ENCODE data around the gene NLGN1. TPM values are rescaled to one million over a fixed set of nuclear protein-coding genes. Genes with fewer than 3 reads are reported as not detected.

NLGN1 gene
- total and polyA plus RNA-seq, 2 experiments from 2014 or later, result 5.1 to 11.2 TPM

DNA sequence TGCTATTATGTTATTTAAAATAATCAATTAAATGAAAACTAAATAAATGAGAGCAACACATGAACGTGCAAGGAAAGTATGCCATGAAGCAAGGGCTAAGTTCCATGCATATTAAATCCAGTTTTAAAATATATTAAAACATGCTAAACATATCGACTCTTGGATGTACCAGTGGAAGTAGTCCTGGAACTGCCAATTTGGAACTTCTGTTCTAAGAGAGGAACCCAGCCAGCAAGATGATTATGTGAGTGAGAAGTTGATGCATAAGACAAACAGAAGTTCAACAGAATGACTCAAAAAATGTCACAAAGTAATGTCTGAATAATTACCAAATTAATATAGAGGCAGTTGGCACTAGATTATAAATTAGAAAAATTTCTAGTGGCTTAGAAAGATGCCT lies 714.2 kb downstream of the NLGN1 start:
- Histone ChIP-seq H3K36me3 (replicated peaks; ENCODE audit: insufficient read depth, low read depth) (no peaks in the 10 kb centered on the region), H2AFZ (no peak overlapping the region), H3K4me3 (no peak overlapping the region), H3K79me2 (no peaks in the 10 kb centered on the region), H3K27me3 (no peaks in the 10 kb centered on the region), H3K4me2 (no peak overlapping the region), H3K9me2 (replicated peaks; ENCODE audit: insufficient read depth) (no peaks in the 10 kb centered on the region), H3K27ac (no peak overlapping the region), H4K20me1 (ENCODE audit: insufficient read depth, poor library complexity, severe bottlenecking) (no peaks in the 10 kb centered on the region), H3K4me1 (ENCODE audit: insufficient read depth) (no peaks in the 10 kb centered on the region), H3K9me3 (ENCODE audit: low read depth) (no peaks in the 10 kb centered on the region)
- TF ChIP-seq EZH2 (IDR thresholded peaks at IDR 0.05; ENCODE audit: borderline replicate concordance) (no peak), EZH2phosphoT487 (IDR thresholded peaks at IDR 0.05; ENCODE audit: low read depth, severe bottlenecking, unreplicated experiment) (no peak)
- TF ChIP-seq, protein P1, sequence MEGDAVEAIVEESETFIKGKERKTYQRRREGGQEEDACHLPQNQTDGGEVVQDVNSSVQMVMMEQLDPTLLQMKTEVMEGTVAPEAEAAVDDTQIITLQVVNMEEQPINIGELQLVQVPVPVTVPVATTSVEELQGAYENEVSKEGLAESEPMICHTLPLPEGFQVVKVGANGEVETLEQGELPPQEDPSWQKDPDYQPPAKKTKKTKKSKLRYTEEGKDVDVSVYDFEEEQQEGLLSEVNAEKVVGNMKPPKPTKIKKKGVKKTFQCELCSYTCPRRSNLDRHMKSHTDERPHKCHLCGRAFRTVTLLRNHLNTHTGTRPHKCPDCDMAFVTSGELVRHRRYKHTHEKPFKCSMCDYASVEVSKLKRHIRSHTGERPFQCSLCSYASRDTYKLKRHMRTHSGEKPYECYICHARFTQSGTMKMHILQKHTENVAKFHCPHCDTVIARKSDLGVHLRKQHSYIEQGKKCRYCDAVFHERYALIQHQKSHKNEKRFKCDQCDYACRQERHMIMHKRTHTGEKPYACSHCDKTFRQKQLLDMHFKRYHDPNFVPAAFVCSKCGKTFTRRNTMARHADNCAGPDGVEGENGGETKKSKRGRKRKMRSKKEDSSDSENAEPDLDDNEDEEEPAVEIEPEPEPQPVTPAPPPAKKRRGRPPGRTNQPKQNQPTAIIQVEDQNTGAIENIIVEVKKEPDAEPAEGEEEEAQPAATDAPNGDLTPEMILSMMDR (IDR thresholded peaks at IDR 0.05; ENCODE audit: poor library complexity), result no peak
- no peak for DNase-seq (ENCODE audit: low spot score)
- 93% methylated on average over 2 of the region's 2 CpGs for WGBS (ENCODE audit: low lambda C conversion rate, missing lambda C conversion rate)

DNA sequence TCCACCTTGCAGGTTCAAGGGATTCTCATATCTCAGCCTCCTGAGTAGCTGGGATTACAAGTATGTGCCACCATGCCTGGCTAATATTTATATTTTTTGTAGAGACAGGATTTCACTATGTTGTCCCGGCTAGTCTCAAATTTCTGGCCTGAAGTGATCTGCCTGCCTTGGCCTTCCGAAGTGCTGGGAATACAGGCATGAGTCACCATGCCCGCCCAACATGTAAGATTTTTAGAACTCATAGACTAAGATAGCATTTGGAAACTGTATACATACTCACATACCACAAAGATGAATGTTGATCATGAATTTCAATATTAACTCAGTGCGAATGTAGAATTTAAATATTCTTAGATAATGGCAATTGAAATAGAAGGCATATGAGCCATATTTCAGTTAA lies 718.9 kb downstream of the NLGN1 start:
- Histone ChIP-seq H3K9me3 (ENCODE audit: low read depth) (no peaks in the 10 kb centered on the region), H3K4me3 (no peak overlapping the region), H3K79me2 (no peaks in the 10 kb centered on the region), H3K9me2 (replicated peaks; ENCODE audit: insufficient read depth) (no peaks in the 10 kb centered on the region), H3K27me3 (no peaks in the 10 kb centered on the region), H2AFZ (no peak overlapping the region), H3K27ac (no peak overlapping the region), H4K20me1 (ENCODE audit: insufficient read depth, poor library complexity, severe bottlenecking) (no peaks in the 10 kb centered on the region), H3K4me2 (no peak overlapping the region), H3K36me3 (replicated peaks; ENCODE audit: insufficient read depth, low read depth) (no peaks in the 10 kb centered on the region), H3K4me1 (ENCODE audit: insufficient read depth) (peaks cover 3% of the 10 kb centered on the region)
- WGBS (ENCODE audit: low lambda C conversion rate, missing lambda C conversion rate), result 93% methylated on average over 4 of the region's 4 CpGs
- DNase-seq (ENCODE audit: low spot score), result no peak
- no peak for TF ChIP-seq EZH2phosphoT487 (IDR thresholded peaks at IDR 0.05; ENCODE audit: low read depth, severe bottlenecking, unreplicated experiment)
- TF ChIP-seq, protein P1 (IDR thresholded peaks at IDR 0.05; ENCODE audit: poor library complexity), result no peak
- TF ChIP-seq EZH2 (IDR thresholded peaks at IDR 0.05; ENCODE audit: borderline replicate concordance), result no peak

DNA sequence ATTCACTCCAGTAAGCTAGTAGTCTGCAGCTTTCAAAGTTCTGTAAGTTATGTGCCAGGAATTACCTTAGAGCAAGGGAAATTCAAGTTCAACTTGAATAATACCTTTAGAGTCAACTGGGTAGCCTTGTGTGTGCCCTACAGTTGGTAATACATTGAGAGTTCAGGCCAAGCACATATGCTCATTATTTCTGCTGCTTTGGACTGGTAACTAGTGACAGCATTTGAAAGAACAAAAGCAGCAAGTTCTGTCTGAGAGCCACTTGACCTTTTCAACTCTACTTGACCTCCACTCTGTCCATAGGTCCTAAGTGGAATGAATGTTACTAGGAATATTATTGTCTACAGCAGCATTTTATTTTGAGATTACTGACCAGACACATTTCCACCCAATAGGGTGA lies 723.5 kb downstream of the NLGN1 start:
- no peaks in the 10 kb centered on the region for H3K79me2 ChIP-seq
- DNase-seq (ENCODE audit: low spot score), result no peak
- no peaks in the 10 kb centered on the region for H4K20me1 ChIP-seq (ENCODE audit: insufficient read depth, poor library complexity, severe bottlenecking)
- H3K9me3 ChIP-seq (ENCODE audit: low read depth), result no peaks in the 10 kb centered on the region
- H3K9me2 ChIP-seq (replicated peaks; ENCODE audit: insufficient read depth), result no peaks in the 10 kb centered on the region
- no peak overlapping the region for H3K4me2 ChIP-seq
- no peak for TF ChIP-seq EZH2phosphoT487 (IDR thresholded peaks at IDR 0.05; ENCODE audit: low read depth, severe bottlenecking, unreplicated experiment)
- TF ChIP-seq EZH2 (IDR thresholded peaks at IDR 0.05; ENCODE audit: borderline replicate concordance), result no peak
- TF ChIP-seq, protein P1 (IDR thresholded peaks at IDR 0.05; ENCODE audit: poor library complexity), result no peak
- no peak overlapping the region for H2AFZ ChIP-seq
- no peak overlapping the region for H3K27ac ChIP-seq
- H3K36me3 ChIP-seq (replicated peaks; ENCODE audit: insufficient read depth, low read depth), result no peaks in the 10 kb centered on the region
- H3K4me1 ChIP-seq (ENCODE audit: insufficient read depth), result peaks cover 3% of the 10 kb centered on the region
- no peak overlapping the region for H3K4me3 ChIP-seq
- no peaks in the 10 kb centered on the region for H3K27me3 ChIP-seq

DNA sequence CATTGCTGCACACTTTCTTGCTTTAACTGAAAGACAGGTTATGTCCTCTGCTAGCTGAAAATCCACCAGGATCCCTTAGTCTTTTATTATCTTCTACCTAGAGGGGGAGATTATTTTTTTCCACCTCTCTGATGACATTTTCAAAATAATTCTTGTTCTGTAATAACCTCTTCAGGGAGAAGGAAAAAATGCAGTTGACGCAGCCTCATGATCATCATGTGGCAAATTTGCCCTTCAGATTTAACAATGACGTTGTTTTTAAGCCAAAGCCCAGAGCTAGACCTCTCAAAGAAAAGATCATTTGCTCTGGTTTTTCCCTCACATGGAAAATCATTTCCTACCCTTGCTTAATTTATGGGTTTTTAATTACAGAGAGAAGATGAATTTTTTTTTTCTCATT lies 724.9 kb downstream of the NLGN1 start:
- H3K36me3 ChIP-seq (replicated peaks; ENCODE audit: insufficient read depth, low read depth), result no peaks in the 10 kb centered on the region
- H3K4me3 ChIP-seq, result no peak overlapping the region
- no peaks in the 10 kb centered on the region for H3K9me3 ChIP-seq (ENCODE audit: low read depth)
- peaks cover 10% of the 10 kb centered on the region for H3K4me1 ChIP-seq (ENCODE audit: insufficient read depth)
- 95% methylated on average over 2 of the region's 2 CpGs for whole genome bisulfite sequencing (ENCODE audit: low lambda C conversion rate, missing lambda C conversion rate)
- no peak overlapping the region for H3K27ac ChIP-seq
- DNase-seq (ENCODE audit: low spot score), result no peak
- no peaks in the 10 kb centered on the region for H3K79me2 ChIP-seq
- H3K4me2 ChIP-seq, result no peak overlapping the region
- TF ChIP-seq, protein P1 (IDR thresholded peaks at IDR 0.05; ENCODE audit: poor library complexity), result no peak
- TF ChIP-seq EZH2 (IDR thresholded peaks at IDR 0.05; ENCODE audit: borderline replicate concordance) (no peak), EZH2phosphoT487 (IDR thresholded peaks at IDR 0.05; ENCODE audit: low read depth, severe bottlenecking, unreplicated experiment) (no peak)
- no peaks in the 10 kb centered on the region for H4K20me1 ChIP-seq (ENCODE audit: insufficient read depth, poor library complexity, severe bottlenecking)
- H3K9me2 ChIP-seq (replicated peaks; ENCODE audit: insufficient read depth), result no peaks in the 10 kb centered on the region
- H2AFZ ChIP-seq, result no peak overlapping the region
- no peaks in the 10 kb centered on the region for H3K27me3 ChIP-seq

All from hepatocyte (in vitro differentiated cells).